BE2C (cell line): ENCODE results near the gene MYBPHL.

Source experiments
- DNase-seq: peaks from one replicate; pipeline ENCODE4 v3.0.0-alpha.2; 2020
- H3K27me3 ChIP-seq: fragments of 250-450 bp; sonication (Bioruptor Pico); 2 replicates; pipeline ENCODE4 v1.5.1; 2020; ENCODE audit warnings: mild to moderate bottlenecking
- H3K36me3 ChIP-seq: fragments of 250-450 bp; sonication (Bioruptor Pico); 2 replicates; pipeline ENCODE4 v1.5.1; 2020; ENCODE audit warnings: mild to moderate bottlenecking
- H3K4me1 ChIP-seq: fragments of 250-450 bp; sonication (Bioruptor Pico); 2 replicates; pipeline ENCODE4 v1.5.1; 2020
- H3K4me3 ChIP-seq: 2 replicates; pipeline ENCODE4 v1.5.1; 2011; ENCODE audit warnings: low read depth, low read length
- H3K9me3 ChIP-seq: fragments of 250-450 bp; sonication (Bioruptor Pico); 2 replicates; pipeline ENCODE4 v1.5.1; 2020
- CTCF ChIP-seq: IDR thresholded peaks from 2 replicates; pipeline ENCODE4 v1.5.1; 2012; ENCODE audit warnings: mild to moderate bottlenecking, low read depth, low read length

Gene MYBPHL

GRCh38 chr1:109272831-109273547, 33.8 kb downstream of the MYBPHL start:
- Histone ChIP-seq H3K27me3 (no peaks in the 10 kb centered on the region), H3K36me3 (no peaks in the 10 kb centered on the region; the same call in 1 of the 2 replicates), H3K9me3 (no peaks in the 10 kb centered on the region), H3K4me3 (no peak overlapping the region), H3K4me1 (peaks cover 9% of the 10 kb centered on the region)
- no peak for TF ChIP-seq CTCF
- DNase-seq, result peak; percentile 12

GRCh38 chr1:109272021-109272799, 34.6 kb downstream of the MYBPHL start:
- Histone ChIP-seq H3K36me3 (no peaks in the 10 kb centered on the region; the same call in 1 of the 2 replicates), H3K9me3 (no peaks in the 10 kb centered on the region), H3K4me1 (peaks cover 9% of the 10 kb centered on the region), H3K27me3 (no peaks in the 10 kb centered on the region), H3K4me3 (no peak overlapping the region)
- DNase-seq, result peak; percentile 6
- TF ChIP-seq CTCF, result no peak

GRCh38 chr1:109271458-109271857, 35.4 kb downstream of the MYBPHL start:
- Histone ChIP-seq H3K4me3 (no peak overlapping the region), H3K9me3 (no peaks in the 10 kb centered on the region), H3K4me1 (peaks cover 9% of the 10 kb centered on the region), H3K27me3 (no peaks in the 10 kb centered on the region), H3K36me3 (no peaks in the 10 kb centered on the region; the same call in 1 of the 2 replicates)
- TF ChIP-seq CTCF, result no peak
- DNase-seq, result no peak

GRCh38 chr1:109270623-109271317, 36.0 kb downstream of the MYBPHL start:
- Histone ChIP-seq H3K27me3 (no peaks in the 10 kb centered on the region), H3K36me3 (no peaks in the 10 kb centered on the region; the same call in 1 of the 2 replicates), H3K4me1 (peaks cover 9% of the 10 kb centered on the region), H3K4me3 (no peak overlapping the region), H3K9me3 (no peaks in the 10 kb centered on the region)
- DNase-seq, result no peak
- no peak for TF ChIP-seq CTCF

GRCh38 chr1:109269981-109270622, 36.7 kb downstream of the MYBPHL start:
- Histone ChIP-seq H3K9me3 (no peaks in the 10 kb centered on the region), H3K27me3 (no peaks in the 10 kb centered on the region), H3K4me3 (no peak overlapping the region), H3K4me1 (peaks cover 5% of the 10 kb centered on the region), H3K36me3 (no peaks in the 10 kb centered on the region; the same call in none of the 2 replicates)
- no peak for DNase-seq
- no peak for TF ChIP-seq CTCF
